ENCODE measurements around the gene ABITRAM. TPM values are rescaled to one million over a fixed set of nuclear protein-coding genes. Genes with fewer than 3 reads are reported as not detected.

Gene ABITRAM
- polyA plus RNA-seq, 1 donor from 2014 or later: 19.9 TPM

GRCh38 chr9:108904161-108904560, 30.0 kb upstream of the ABITRAM start:
- TF ChIP-seq MXI1 (conservative IDR thresholded peaks at IDR 0.05; ENCODE audit: poor library complexity, severe bottlenecking): no peak
- no peak for TF ChIP-seq EP300 (conservative IDR thresholded peaks at IDR 0.05; ENCODE audit: poor library complexity, severe bottlenecking)
- TF ChIP-seq POLR2AphosphoS5 (IDR thresholded peaks at IDR 0.05): no peak
- TF ChIP-seq SMC3 (conservative IDR thresholded peaks at IDR 0.05; ENCODE audit: poor library complexity): no peak
- no peak for TF ChIP-seq REST (IDR thresholded peaks at IDR 0.05; ENCODE audit: borderline replicate concordance)
- no peak for TF ChIP-seq CTCF (IDR thresholded peaks at IDR 0.05; ENCODE audit: poor library complexity, severe bottlenecking)
- TF ChIP-seq EZH2 (IDR thresholded peaks at IDR 0.05; ENCODE audit: borderline replicate concordance, insufficient read depth, low read length, poor library complexity, severe bottlenecking): no peak
- TF ChIP-seq TAF1 (IDR thresholded peaks at IDR 0.05; ENCODE audit: low read depth): no peak
- TF ChIP-seq RAD21 (conservative IDR thresholded peaks at IDR 0.05): no peak
- H3K4me3 ChIP-seq (ENCODE audit: low read length): no peak overlapping the region
- H3K9ac ChIP-seq (ENCODE audit: low read length): no peak overlapping the region
- no peaks in the 10 kb centered on the region for H4K20me1 ChIP-seq (ENCODE audit: insufficient read depth)
- H3K27me3 ChIP-seq (ENCODE audit: insufficient read depth, low read depth, low read length): no peaks in the 10 kb centered on the region
- no peaks in the 10 kb centered on the region for H3K36me3 ChIP-seq (ENCODE audit: insufficient read depth, low read length)
- no peak overlapping the region for H3K4me2 ChIP-seq (ENCODE audit: low read length)
- no peaks in the 10 kb centered on the region for H3K79me2 ChIP-seq (replicated peaks; ENCODE audit: insufficient read depth, low read length)
- no peak overlapping the region for H3K27ac ChIP-seq (ENCODE audit: low read length)
- no peaks in the 10 kb centered on the region for H3K9me2 ChIP-seq (ENCODE audit: insufficient read depth, low read length)
- no peaks in the 10 kb centered on the region for H3F3A ChIP-seq (ENCODE audit: insufficient read depth, low read length, poor library complexity, severe bottlenecking)
- no peak overlapping the region for H2AFZ ChIP-seq (ENCODE audit: low read depth, low read length)
- no peaks in the 10 kb centered on the region for H3K9me3 ChIP-seq (ENCODE audit: low read length)

- Histone ChIP-seq H3K4me3 (ENCODE audit: low read length) (no peak overlapping the region), H3K9me2 (ENCODE audit: insufficient read depth, low read length) (no peaks in the 10 kb centered on the region), H3K9me3 (ENCODE audit: low read length) (no peaks in the 10 kb centered on the region), H2AFZ (ENCODE audit: low read depth, low read length) (no peak overlapping the region), H3K79me2 (replicated peaks; ENCODE audit: insufficient read depth, low read length) (no peaks in the 10 kb centered on the region), H3K27ac (ENCODE audit: low read length) (no peak overlapping the region), H3K36me3 (ENCODE audit: insufficient read depth, low read length) (peaks cover 7% of the 10 kb centered on the region), H4K20me1 (ENCODE audit: insufficient read depth) (no peaks in the 10 kb centered on the region), H3K4me2 (ENCODE audit: low read length) (no peak overlapping the region), H3F3A (ENCODE audit: insufficient read depth, low read length, poor library complexity, severe bottlenecking) (no peaks in the 10 kb centered on the region), H3K9ac (ENCODE audit: low read length) (no peak overlapping the region), H3K27me3 (ENCODE audit: insufficient read depth, low read depth, low read length) (no peaks in the 10 kb centered on the region)
- no peak for TF ChIP-seq POLR2AphosphoS5 (IDR thresholded peaks at IDR 0.05)
- no peak for TF ChIP-seq SMC3 (conservative IDR thresholded peaks at IDR 0.05; ENCODE audit: poor library complexity)
- TF ChIP-seq EP300 (conservative IDR thresholded peaks at IDR 0.05; ENCODE audit: poor library complexity, severe bottlenecking): no peak
- no peak for TF ChIP-seq EZH2 (IDR thresholded peaks at IDR 0.05; ENCODE audit: borderline replicate concordance, insufficient read depth, low read length, poor library complexity, severe bottlenecking)
- no peak for TF ChIP-seq TAF1 (IDR thresholded peaks at IDR 0.05; ENCODE audit: low read depth)
- no peak for TF ChIP-seq REST (IDR thresholded peaks at IDR 0.05; ENCODE audit: borderline replicate concordance)
- no peak for TF ChIP-seq CTCF (IDR thresholded peaks at IDR 0.05; ENCODE audit: poor library complexity, severe bottlenecking)
- no peak for TF ChIP-seq RAD21 (conservative IDR thresholded peaks at IDR 0.05)
- no peak for TF ChIP-seq MXI1 (conservative IDR thresholded peaks at IDR 0.05; ENCODE audit: poor library complexity, severe bottlenecking)
These were observed 28.7 kb upstream of the ABITRAM start for GRCh38 chr9:108905494-108905893.
